Astrocyte of the cerebellum (primary cell): Measurements from ENCODE around the gene CDKN1C.

ENCODE experiments used
- DNase-seq: peaks from one replicate; pipeline ENCODE4 v3.0.0-alpha.2; 2011; ENCODE audit warnings: low read depth
- H3K4me3 ChIP-seq: 2 replicates; pipeline ENCODE4 v1.5.1; 2011; ENCODE audit warnings: mild to moderate bottlenecking, low read depth, low read length, moderate library complexity
- CTCF ChIP-seq: IDR thresholded peaks from 2 replicates; pipeline ENCODE4 v1.5.1; 2012; ENCODE audit warnings: low read length, low read depth, moderate library complexity, mild to moderate bottlenecking; ENCODE audit errors: missing control alignments
- in situ Hi-C: cut with HindIII; loops from 2 replicates; pipeline ENCODE4 v1.10.0; 2017; ENCODE audit warnings: low sequenced_read_pairs

Gene CDKN1C

GRCh38 chr11:2913019-2913431, 27.4 kb upstream of the CDKN1C start:
- no peak for DNase-seq
- in situ Hi-C loops: no loop called here
- no peak overlapping the region for H3K4me3 ChIP-seq
- TF ChIP-seq CTCF: no peak

GRCh38 chr11:2912498-2912897, 26.9 kb upstream of the CDKN1C start:
- in situ Hi-C loops: no loop called here
- no peak for TF ChIP-seq CTCF
- peak; percentile 53 for DNase-seq
- H3K4me3 ChIP-seq: no peak overlapping the region

GRCh38 chr11:2911785-2912391, 26.3 kb upstream of the CDKN1C start:
- in situ Hi-C loops: no loop called here
- no peak for TF ChIP-seq CTCF
- no peak for DNase-seq
- no peak overlapping the region for H3K4me3 ChIP-seq

GRCh38 chr11:2911088-2911784, 25.7 kb upstream of the CDKN1C start:
- in situ Hi-C loops: no loop called here
- no peak for DNase-seq
- H3K4me3 ChIP-seq: no peak overlapping the region
- TF ChIP-seq CTCF: no peak

- in situ Hi-C loops: no loop called here
- no peak overlapping the region for H3K4me3 ChIP-seq
- TF ChIP-seq CTCF: no peak
- DNase-seq: no peak
These were observed 24.9 kb upstream of the CDKN1C start for GRCh38 chr11:2910401-2910955.

GRCh38 chr11:2909133-2909902, 23.7 kb upstream of the CDKN1C start:
- no peak for TF ChIP-seq CTCF
- DNase-seq: no peak
- H3K4me3 ChIP-seq: no peak overlapping the region
- in situ Hi-C loops: no loop called here
